PC-3 (cell line): Measurements from ENCODE around the gene CCDC7. TPM values are rescaled to one million over a fixed set of nuclear protein-coding genes. Genes with fewer than 3 reads are reported as not detected.
"Not testable (repeated sequence)": the region's sequence is repeated elsewhere in the genome, so short reads cannot be mapped to it uniquely, and the experiment has no call there.

Experiments
- ATAC-seq: fragments of 200-7000 bp; cut with Tn5 transposase; 2 replicates; pipeline ENCODE4 v1.9.1; 2020; ENCODE audit warnings: mild to moderate bottlenecking, moderate library complexity
- BruUV-seq: library from RNA; stranded (reverse); fragments of 400-500 nt; replicated peaks from 2 replicates; lab custom pipeline; 2021; lab: Mats Ljungman, UMichigan
- CTCF ChIA-PET: fragments of 300-600 bp; sonication (Branson Sonifier 250); formaldehyde crosslinking; loops from one replicate; lab custom pipeline; 2022; ENCODE audit warnings: antibody characterized with exemption; lab: Charles Lee
- POLR2A ChIA-PET: fragments of 300-600 bp; sonication (Branson Sonifier 250); formaldehyde crosslinking; loops from one replicate; lab custom pipeline; 2022; ENCODE audit warnings: antibody characterized with exemption; ENCODE audit not compliant: unreplicated experiment; lab: Charles Lee
- DNase-seq: peaks from one replicate; pipeline ENCODE4 v3.0.0-alpha.2; 2015
- H2AFZ ChIP-seq: fragments of 300-600 bp; sonication (generic); 2 replicates; pipeline ENCODE4 v1.6.0; 2016; ENCODE audit warnings: antibody characterized with exemption, low read length
- H3F3A ChIP-seq: fragments of 300-600 bp; sonication (generic); one replicate; pipeline ENCODE4 v1.6.0; 2017; ENCODE audit warnings: antibody characterized with exemption, low read length, control low read depth, mild to moderate bottlenecking; ENCODE audit not compliant: unreplicated experiment
- H3K27ac ChIP-seq: fragments of 300-600 bp; sonication (generic); 2 replicates; pipeline ENCODE4 v1.5.1; 2016; ENCODE audit warnings: mild to moderate bottlenecking, low read length
- H3K27me3 ChIP-seq: fragments of 300-600 bp; sonication (generic); 2 replicates; pipeline ENCODE4 v1.6.1; 2016; ENCODE audit warnings: low read length, mixed read lengths
- H3K36me3 ChIP-seq: fragments of 300-600 bp; sonication (generic); 2 replicates; pipeline ENCODE4 v1.6.1; 2016; ENCODE audit warnings: low read depth, mixed run types, low read length, mixed read lengths
- H3K4me1 ChIP-seq: fragments of 300-600 bp; sonication (generic); 2 replicates; pipeline ENCODE4 v1.5.1; 2016; ENCODE audit warnings: low read length; ENCODE audit not compliant: insufficient read depth
- H3K4me2 ChIP-seq: fragments of 300-600 bp; sonication (generic); 2 replicates; pipeline ENCODE4 v1.6.0; 2016; ENCODE audit warnings: low read length
- H3K4me3 ChIP-seq: fragments of 300-600 bp; sonication (generic); 2 replicates; pipeline ENCODE4 v1.5.1; 2016; ENCODE audit warnings: mild to moderate bottlenecking, low read length, mixed read lengths
- H3K79me2 ChIP-seq: fragments of 300-600 bp; sonication (generic); 2 replicates; pipeline ENCODE4 v1.6.1; 2017; ENCODE audit warnings: low read length, mixed read lengths
- H3K9ac ChIP-seq: fragments of 300-600 bp; sonication (generic); 2 replicates; pipeline ENCODE4 v1.6.0; 2016; ENCODE audit warnings: mild to moderate bottlenecking, low read length
- H3K9me2 ChIP-seq: fragments of 300-600 bp; sonication (generic); replicated peaks from 2 replicates; pipeline ENCODE4 v1.6.1; 2016; ENCODE audit warnings: mixed run types, low read length, mixed read lengths
- H3K9me3 ChIP-seq: fragments of 300-600 bp; sonication (generic); 2 replicates; pipeline ENCODE4 v1.6.1; 2016; ENCODE audit warnings: low read length, mixed read lengths
- H4K20me1 ChIP-seq: fragments of 300-600 bp; sonication (generic); 2 replicates; pipeline ENCODE4 v1.6.1; 2016; ENCODE audit warnings: low read length, mixed read lengths
- CTCF ChIP-seq: fragments of 300-600 bp; sonication (generic); conservative IDR thresholded peaks from 2 replicates; pipeline ENCODE4 v1.5.1; 2017; ENCODE audit warnings: antibody characterized with exemption, low read depth, mild to moderate bottlenecking, low read length
- EZH2 ChIP-seq: fragments of 300-600 bp; sonication (generic); IDR thresholded peaks from one replicate; pipeline ENCODE4 v1.6.1; 2017; ENCODE audit warnings: antibody characterized with exemption, mild to moderate bottlenecking, low read length; ENCODE audit not compliant: unreplicated experiment
- EZH2phosphoT487 ChIP-seq: fragments of 300-600 bp; sonication (generic); IDR thresholded peaks from 2 replicates; pipeline ENCODE4 v1.6.1; 2018; ENCODE audit warnings: mild to moderate bottlenecking, antibody characterized with exemption, low read length, borderline replicate concordance
- intact Hi-C: fragments of 100-400 bp; cut with micrococcal nuclease; formaldehyde crosslinking; loops from 2 replicates; pipeline ENCODE4 v1.9.0; 2023
- total RNA-seq: library from RNA; depleted of rRNA; stranded (reverse); fragments of >200 nt; gene quantifications from 2 replicates; pipeline ENCODE4 v1.2.3, GENCODE V29; 2014

The CCDC7 gene
- total RNA-seq, 1 experiment from 2014 or later, result 19.1 TPM

DNA sequence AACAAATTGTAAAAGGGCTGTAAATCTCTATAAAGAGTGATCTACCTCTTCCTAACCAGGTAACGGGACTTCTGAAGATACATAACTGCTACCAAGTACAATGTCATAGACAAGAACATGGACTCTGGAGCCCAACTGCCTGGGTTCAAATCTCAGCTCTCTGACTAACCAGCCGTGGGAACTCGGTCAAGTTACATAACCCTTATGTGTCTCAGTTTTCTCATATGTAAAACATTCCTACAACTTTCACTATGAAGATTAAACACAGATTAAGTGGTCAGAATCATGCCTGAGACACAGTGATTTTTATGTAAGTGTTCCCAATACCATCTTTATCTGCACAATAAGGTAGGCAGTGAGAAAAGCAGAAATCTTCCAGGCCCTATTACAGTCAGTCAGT lies 459.5 kb downstream of the CCDC7 start:
- Histone ChIP-seq H2AFZ (no peak overlapping the region), H3F3A (peaks cover 22% of the 10 kb centered on the region), H3K9me2 (no peaks in the 10 kb centered on the region), H3K4me2 (no peak overlapping the region), H3K9ac (no peak overlapping the region), H3K36me3 (peaks cover 82% of the 10 kb centered on the region), H3K4me3 (no peak overlapping the region), H4K20me1 (0 out of 2 replicates have a peak, but pooled peaks cover 13% of the 10 kb centered on the region), H3K27me3 (no peaks in the 10 kb centered on the region), H3K4me1 (no peaks in the 10 kb centered on the region), H3K9me3 (no peaks in the 10 kb centered on the region), H3K27ac (no peak overlapping the region), H3K79me2 (peaks cover 16% of the 10 kb centered on the region; the same call in 1 of the 2 replicates)
- DNase-seq, result no peak
- intact Hi-C loops, result no loop called here
- no peak for ATAC-seq
- no peak for TF ChIP-seq CTCF
- TF ChIP-seq EZH2phosphoT487, result no peak
- no peak for TF ChIP-seq EZH2
- CTCF ChIA-PET, result no interaction called here
- POLR2A ChIA-PET, result no interaction called here
- BruUV-seq, result no TSS peak

GRCh38 chr10:32906595-32906994 lies 460.7 kb downstream of the CCDC7 start:
- Histone ChIP-seq H3K79me2 (peaks cover 16% of the 10 kb centered on the region; the same call in 1 of the 2 replicates), H3K9me2 (no peaks in the 10 kb centered on the region), H3K9ac (no peak overlapping the region), H3K9me3 (no peaks in the 10 kb centered on the region), H3K4me2 (no peak overlapping the region), H4K20me1 (0 out of 2 replicates have a peak, but pooled peaks cover 13% of the 10 kb centered on the region), H2AFZ (no peak overlapping the region), H3K36me3 (peaks cover 86% of the 10 kb centered on the region), H3K27me3 (no peaks in the 10 kb centered on the region), H3K4me1 (no peaks in the 10 kb centered on the region), H3F3A (peaks cover 22% of the 10 kb centered on the region), H3K4me3 (no peak overlapping the region), H3K27ac (no peak overlapping the region)
- intact Hi-C loops, result no loop called here
- CTCF ChIA-PET, result no interaction called here
- TF ChIP-seq EZH2, result no peak
- no peak for TF ChIP-seq CTCF
- POLR2A ChIA-PET, result no interaction called here
- no TSS peak for BruUV-seq
- no peak for DNase-seq
- no peak for ATAC-seq

GRCh38 chr10:32909456-32909855 lies 463.5 kb downstream of the CCDC7 start:
- H3K79me2 ChIP-seq, result peaks cover 18% of the 10 kb centered on the region; the same call in 1 of the 2 replicates
- no TSS peak for BruUV-seq
- intact Hi-C loops, result no loop called here
- POLR2A ChIA-PET, result no interaction called here
- no peaks in the 10 kb centered on the region for H3K27me3 ChIP-seq
- H3K36me3 ChIP-seq, result peaks cover 77% of the 10 kb centered on the region
- no peak for DNase-seq
- H3K9ac ChIP-seq, result no peak overlapping the region
- no peak overlapping the region for H3K4me2 ChIP-seq
- no peaks in the 10 kb centered on the region for H3K9me3 ChIP-seq
- no peaks in the 10 kb centered on the region for H3K4me1 ChIP-seq
- no peak for ATAC-seq
- no peaks in the 10 kb centered on the region for H3K9me2 ChIP-seq
- H4K20me1 ChIP-seq, result 0 out of 2 replicates have a peak, but pooled peaks cover 7% of the 10 kb centered on the region
- TF ChIP-seq CTCF (no peak), EZH2 (no peak), EZH2phosphoT487 (no peak)
- H3K27ac ChIP-seq, result no peak overlapping the region
- CTCF ChIA-PET, result no interaction called here
- no peak overlapping the region for H3K4me3 ChIP-seq
- H2AFZ ChIP-seq, result no peak overlapping the region
- H3F3A ChIP-seq, result peaks cover 11% of the 10 kb centered on the region

- DNase-seq, CTCF ChIA-PET, H3K27ac ChIP-seq, intact Hi-C loops, H3K9me3 ChIP-seq, H2AFZ ChIP-seq, POLR2A ChIA-PET, H3K9ac ChIP-seq, BruUV-seq, H3F3A ChIP-seq, H3K27me3 ChIP-seq, H3K4me2 ChIP-seq, H3K4me3 ChIP-seq, H3K4me1 ChIP-seq, H3K9me2 ChIP-seq, H4K20me1 ChIP-seq, ATAC-seq: not testable (repeated sequence)
- H3K36me3 ChIP-seq, result peaks cover 76% of the 10 kb centered on the region
- H3K79me2 ChIP-seq, result peaks cover 21% of the 10 kb centered on the region; the same call in 1 of the 2 replicates
Measured at GRCh38 chr10:32909970-32910369, 464.0 kb downstream of the CCDC7 start.
